ENCODE results near the gene SCTR.

SCTR gene

GRCh38 chr2:119522671-119523070, 1.6 kb downstream of the SCTR start:
- no peak for DNase-seq

DNA sequence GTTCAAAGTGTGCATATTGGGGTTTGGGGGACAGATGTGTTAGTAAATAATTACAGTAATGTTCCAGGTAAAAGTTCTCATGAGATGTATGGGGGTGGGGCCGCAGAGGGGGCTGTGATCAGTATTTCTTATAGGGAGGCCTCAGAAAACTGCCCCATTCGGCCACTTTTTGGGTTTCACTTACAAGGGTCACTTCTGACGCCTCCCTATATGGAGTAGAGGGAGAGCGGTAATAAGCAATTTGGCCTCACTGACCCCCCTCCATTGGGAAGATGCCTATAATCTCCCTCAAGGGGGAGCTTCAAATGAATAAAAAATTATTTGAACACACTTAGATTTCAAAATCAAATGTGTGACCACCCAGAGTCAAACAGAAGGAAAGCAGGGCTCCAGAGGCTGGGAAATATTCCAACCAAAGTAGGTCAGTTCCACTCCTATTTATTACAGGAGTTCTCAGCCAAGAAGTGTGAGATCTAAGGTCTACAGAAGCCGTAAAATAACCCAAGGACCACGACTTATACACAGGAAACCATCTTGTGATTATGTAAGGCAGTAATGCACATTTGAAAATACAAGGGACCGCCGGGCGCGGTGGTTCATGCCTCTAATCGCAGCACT, 2.7 kb downstream of the SCTR start:
- no peak for DNase-seq

DNA sequence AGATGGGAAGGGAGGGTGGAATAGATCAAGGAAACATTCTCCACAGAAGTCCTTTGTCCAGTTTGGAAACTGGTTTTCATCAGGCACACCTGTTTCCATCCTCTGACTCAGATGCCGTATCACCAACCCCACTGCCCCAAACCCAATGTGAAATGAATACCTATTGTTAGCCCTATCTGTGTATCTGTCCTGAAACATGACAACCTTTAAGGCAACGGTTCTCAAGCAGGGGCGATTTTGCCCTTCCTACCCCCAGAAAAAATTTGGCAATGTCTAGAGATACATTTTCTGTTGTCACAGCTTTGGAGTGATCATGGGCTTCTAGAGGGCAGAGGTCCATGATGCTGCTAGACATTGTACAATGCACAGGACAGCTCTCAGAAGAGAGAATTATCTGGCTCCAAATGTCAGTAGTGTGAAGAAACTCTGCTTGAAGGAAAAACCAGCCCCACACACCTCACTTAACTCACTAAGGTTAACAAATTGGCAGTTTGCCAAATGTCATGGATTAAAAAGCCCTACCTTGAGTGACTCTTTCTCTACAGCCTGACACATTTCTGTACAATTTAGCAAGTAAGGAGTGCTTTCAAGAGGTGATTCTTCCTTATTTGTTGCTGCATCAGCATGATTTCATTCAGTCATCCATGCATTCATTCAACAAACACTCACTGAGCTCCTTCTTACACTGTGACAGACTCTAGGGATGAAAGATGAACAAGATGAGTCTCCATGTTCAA, 3.4 kb downstream of the SCTR start:
- no peak for DNase-seq

DNA sequence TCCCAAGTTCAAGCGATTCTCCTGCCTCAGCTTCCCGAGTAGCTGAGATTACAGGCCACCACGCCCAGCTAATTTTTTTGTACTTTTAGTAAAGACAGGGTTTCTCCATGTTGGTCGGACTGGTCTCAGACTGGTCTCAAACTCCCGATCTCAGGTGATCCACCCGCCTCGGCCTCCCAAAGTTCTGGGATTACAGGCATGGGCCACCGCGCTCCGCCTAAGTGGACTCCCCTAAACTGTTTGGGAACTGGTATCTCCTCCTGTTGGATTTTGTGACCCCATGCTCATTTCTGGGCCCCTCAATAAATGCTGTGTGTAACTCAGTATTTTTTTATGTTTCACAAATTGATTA, 5.2 kb downstream of the SCTR start:
- DNase-seq, result no peak

DNA sequence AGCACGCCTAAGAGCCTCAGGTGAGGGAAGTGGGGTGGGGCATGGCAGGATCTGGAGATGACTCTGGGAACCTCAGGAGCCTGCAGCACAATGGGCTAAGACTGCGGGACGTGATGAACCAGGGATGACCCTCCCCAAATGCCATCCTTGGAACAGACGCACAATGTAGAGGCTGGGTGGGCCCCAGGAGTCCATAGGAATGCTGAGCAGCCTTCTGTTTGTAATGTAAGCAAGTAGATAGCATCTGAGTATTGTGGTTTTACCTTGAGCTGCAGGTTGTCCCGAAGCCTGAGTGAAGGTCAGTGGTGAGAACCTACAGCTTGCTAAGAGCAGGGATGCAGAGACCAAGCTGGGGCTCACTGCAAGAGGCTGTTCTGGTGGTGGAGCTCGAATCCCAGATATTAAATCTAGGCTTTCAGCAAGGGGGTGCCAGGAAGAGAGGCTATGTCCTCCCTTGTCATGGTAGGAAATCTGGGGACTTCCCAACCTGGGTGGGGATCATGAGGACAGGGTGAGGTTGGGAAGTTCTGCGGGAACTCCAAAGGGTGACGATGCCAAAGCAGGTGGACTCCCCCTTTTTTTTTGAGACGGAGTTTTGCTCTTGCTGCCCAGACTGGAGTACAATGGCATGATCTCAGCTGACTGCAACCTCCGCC, 5.8 kb downstream of the SCTR start:
- no peak for DNase-seq

- no peak for DNase-seq
Measured at GRCh38 chr2:119517433-119517832, 6.8 kb downstream of the SCTR start.

DNA sequence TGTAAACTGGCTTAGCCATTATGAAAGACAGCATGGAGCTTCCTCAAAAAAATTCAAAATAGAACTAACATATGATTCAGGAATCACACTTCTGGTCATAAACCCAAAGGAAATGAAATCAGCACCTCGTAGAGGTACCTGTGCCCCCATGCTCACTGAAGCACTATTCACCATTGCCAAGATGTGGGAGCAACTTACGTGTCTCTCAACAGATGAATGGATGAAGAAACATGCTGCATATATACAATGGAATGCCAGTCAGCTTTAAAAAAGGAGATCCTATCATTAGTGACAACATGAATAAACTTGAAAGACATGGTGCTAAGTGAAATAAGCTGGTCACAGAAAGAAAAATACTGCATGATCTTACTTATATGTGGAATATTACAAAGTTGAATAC, 8.2 kb downstream of the SCTR start:
- DNase-seq, result no peak

GRCh38 chr2:119513832-119514231, 10.5 kb downstream of the SCTR start:
- DNase-seq, result no peak

- no peak for DNase-seq
Measured at GRCh38 chr2:119512946-119513345, 11.3 kb downstream of the SCTR start.

DNA sequence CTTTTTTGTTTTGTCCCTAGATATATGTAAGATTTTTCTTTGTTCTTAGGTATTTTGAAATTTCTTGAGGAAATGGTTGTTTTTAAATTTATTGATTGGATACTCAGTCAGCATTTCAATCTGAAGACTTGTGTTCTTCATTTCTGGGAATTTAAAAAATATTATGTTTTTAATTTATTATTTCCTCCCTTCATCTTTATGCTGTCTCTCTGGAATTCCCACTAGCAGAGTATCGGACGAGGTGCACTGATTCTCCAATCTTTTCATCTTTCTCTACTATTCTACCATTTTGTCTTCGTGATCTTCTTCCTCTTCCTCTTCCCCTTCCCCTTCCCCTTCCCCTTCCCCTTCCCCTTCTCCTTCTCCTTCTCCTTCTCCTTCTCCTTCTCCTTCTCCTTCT, 12.3 kb downstream of the SCTR start:
- DNase-seq, result no peak

DNA sequence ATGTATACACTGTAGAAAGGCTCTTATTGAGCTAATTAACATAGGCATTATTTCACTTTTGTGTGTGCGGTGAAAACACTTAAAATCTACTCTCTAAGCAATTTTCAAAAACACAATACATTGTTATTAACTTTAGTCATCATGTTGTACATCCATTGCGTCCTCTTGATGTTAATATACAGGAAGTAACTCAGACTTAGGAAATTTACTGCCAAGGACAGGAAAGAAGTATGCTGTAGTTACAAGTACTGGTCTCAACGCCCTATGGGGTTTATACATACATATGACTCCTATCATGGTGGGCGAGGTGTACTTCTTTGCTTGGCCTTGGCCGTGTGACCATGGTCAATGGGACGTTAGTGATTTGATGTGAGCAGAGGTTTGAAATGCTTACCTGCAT, 15.5 kb downstream of the SCTR start:
- DNase-seq, result no peak

DNA sequence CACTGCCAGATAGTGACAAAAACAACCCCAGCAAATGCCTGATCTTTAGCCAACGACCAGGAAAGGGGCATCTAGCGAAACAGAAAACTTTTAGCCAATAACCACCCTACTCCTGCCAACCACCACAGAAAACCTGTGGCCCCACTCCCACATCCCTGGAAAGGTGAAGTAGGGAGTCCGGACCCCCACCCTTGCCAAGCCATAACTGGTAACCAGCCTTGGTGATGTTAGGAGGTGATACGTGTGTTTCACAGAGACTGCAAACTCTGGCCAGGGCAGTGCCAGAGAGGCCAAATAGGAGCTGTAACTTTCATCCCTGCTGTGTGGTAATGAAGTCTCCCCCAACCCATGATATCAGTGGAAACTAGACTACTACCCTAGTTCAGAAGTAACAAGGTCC, 27.6 kb downstream of the SCTR start:
- DNase-seq, result no peak

GRCh38 chr2:119495948-119496347, 28.3 kb downstream of the SCTR start:
- DNase-seq, result no peak

GRCh38 chr2:119494163-119494790, 30.0 kb downstream of the SCTR start:
- DNase-seq, result no peak

GRCh38 chr2:119491776-119492525, 32.3 kb downstream of the SCTR start:
- DNase-seq, result no peak

- no peak for DNase-seq
Measured at GRCh38 chr2:119490653-119491195, 33.6 kb downstream of the SCTR start.

- DNase-seq, result no peak
Measured at GRCh38 chr2:119490106-119490505, 34.2 kb downstream of the SCTR start.

DNA sequence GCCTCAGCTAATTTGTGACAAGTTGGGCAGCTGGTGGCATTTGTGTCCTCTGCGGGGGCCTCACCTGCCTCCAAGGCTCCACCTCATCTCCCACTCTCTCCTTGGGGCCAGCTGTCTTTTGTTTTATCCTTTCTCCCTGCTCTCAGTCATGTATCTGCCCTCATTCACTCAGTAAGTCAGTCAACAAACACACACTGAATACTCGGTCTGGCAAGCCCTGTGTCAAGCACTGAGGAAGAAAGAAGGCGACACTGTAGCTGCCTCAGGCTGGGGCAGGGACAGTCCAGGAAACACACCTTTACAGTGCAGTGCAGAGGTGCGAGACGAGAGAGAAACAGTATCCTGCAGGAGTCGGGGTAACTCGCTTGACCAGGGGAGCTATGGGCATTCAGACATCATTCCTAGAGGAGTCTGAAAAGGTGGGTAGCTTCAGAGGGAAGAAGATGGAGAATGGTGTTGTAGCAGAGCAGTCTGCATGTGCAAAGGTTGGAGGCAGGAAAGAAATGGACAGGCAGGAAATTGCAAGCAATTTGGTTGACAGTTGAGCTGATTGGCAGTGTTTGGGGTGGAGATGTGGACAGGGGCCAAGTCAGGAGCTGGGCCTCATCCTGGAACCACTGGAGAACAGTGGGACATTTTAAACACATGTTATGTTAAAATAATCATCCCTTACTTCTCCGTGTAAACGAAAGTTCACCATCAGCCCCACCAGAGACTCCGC, 34.9 kb downstream of the SCTR start:
- no peak for DNase-seq

DNA sequence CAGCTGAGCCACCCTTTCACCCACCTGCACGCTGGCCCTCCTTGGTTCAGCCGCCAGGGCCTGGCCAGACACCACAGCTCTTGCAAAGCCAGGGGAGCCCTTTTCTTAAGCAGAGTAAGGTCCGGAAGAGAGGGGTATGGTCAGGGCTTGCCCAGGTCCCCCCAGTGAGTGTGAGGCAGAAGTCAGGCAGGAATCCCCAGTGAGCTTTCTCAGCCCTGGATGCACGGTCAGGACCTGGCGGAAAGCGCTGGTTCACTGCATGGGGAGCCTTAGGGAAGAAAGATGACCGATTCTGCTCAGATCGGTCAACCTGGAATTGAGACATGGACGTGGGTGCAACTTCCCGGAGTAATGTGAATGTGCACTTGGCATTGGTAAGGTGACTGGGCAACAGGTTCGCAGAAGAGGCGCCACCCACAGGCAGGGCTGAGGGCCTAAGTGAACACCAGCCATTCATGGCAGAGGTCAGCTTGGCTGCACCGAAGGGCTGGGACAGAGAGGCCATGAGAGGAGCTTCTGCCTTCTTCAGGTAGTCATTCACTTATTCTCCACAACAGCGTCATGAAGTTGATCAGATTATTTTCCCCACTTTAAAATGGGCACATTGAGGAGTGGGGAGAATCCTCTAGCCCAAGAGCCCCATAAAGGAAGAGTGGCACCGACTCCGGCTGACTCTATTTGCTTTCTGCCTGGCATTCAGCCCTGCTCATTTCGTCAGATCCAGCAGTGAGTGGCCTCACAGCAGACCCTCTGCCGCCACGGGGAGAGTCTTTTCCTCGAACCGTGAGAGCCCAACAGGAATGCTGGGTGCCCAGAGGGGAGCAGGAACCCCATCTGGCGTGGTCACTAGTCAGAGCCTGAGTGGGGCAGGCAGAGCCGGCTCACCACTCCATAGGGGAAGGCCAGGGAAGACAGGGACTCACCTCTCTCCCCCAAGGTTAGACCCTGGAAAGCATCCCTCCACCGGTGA, 35.8 kb downstream of the SCTR start:
- DNase-seq, result no peak

GRCh38 chr2:119487434-119488244, 36.6 kb downstream of the SCTR start:
- DNase-seq, result no peak

All from DMS153 (cell line).